A549 (cell line): Measurements from ENCODE around the gene PLBD2.

ENCODE experiments used
- CTCF ChIP-seq: fragments of >200 bp; sonication (Bioruptor Twin); formaldehyde crosslinking; IDR thresholded peaks from 3 replicates; pipeline ENCODE4 v1.5.1; 2016
- EP300 ChIP-seq, 2 experiments: fragments of >200 bp; sonication (Bioruptor Twin); formaldehyde crosslinking; IDR thresholded peaks; 2 replicates in 1 of 2; 3 replicates in 1 of 2; pipeline ENCODE4 v1.6.1; 2016 to 2017
- HOXA7 ChIP-seq: fragments of 250-450 bp; sonication (Bioruptor Pico); IDR thresholded peaks from 2 replicates; pipeline ENCODE4 v1.5.0; 2020; ENCODE audit warnings: mild to moderate bottlenecking, moderate library complexity
- JUNB ChIP-seq: fragments of >200 bp; sonication (Bioruptor Twin); formaldehyde crosslinking; IDR thresholded peaks from 2 replicates; pipeline ENCODE4 v1.6.1; 2016
- MAX ChIP-seq: IDR thresholded peaks from 2 replicates; pipeline ENCODE4 v1.6.1; 2012
- PBX3 ChIP-seq: IDR thresholded peaks from 2 replicates; pipeline ENCODE4 v1.6.1; 2012
- POLR2A ChIP-seq: IDR thresholded peaks from 2 replicates; pipeline ENCODE4 v1.6.1; 2012; ENCODE audit warnings: mild to moderate bottlenecking, low read length
- POLR2AphosphoS2 ChIP-seq: conservative IDR thresholded peaks from 2 replicates; pipeline ENCODE4 v1.6.1; 2012; ENCODE audit warnings: low read length, improper control_type of control experiment, inconsistent platforms
- RAD21 ChIP-seq, 2 experiments: fragments of >200 bp in 1 of 2; sonication (Bioruptor Twin) in 1 of 2; formaldehyde crosslinking in 1 of 2; IDR thresholded peaks in 1 of 2; conservative IDR thresholded peaks in 1 of 2; 2 replicates in 1 of 2; 3 replicates in 1 of 2; pipeline ENCODE4 v1.6.1; 2012 to 2018; ENCODE audit warnings: inconsistent platforms in 1 of 2
- TP53 ChIP-seq: fragments of 250-450 bp; sonication (Bioruptor Pico); IDR thresholded peaks from 2 replicates; pipeline ENCODE4 v1.5.0; 2021; ENCODE audit warnings: mild to moderate bottlenecking, moderate library complexity
- ZSCAN20 ChIP-seq: fragments of 250-450 bp; sonication (Bioruptor Pico); IDR thresholded peaks from 2 replicates; pipeline ENCODE4 v1.8.0; 2022; ENCODE audit warnings: mild to moderate bottlenecking, moderate library complexity

DNA sequence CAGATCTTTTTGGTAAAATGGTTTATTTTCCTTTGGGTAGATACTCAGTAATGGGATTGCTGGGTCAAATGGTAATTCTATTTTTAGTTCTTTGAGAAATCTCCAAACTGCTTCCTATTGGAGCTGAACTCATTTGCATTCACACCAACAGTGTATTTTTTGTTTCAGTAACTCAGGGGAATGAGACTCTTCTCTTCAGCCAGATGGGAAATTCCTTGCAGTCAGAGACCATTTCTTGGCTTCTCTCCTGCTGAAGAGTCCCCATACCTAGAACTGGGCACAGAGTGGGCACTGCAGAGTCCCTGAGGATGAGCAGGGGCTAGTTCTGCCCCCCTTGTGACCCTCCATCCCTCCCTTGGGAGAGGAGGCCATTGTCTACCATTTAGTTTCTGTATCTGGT lies 74.6 kb downstream of the PLBD2 start:
- no peak for TF ChIP-seq ZSCAN20 (CRISPR knock-in tag)
- TF ChIP-seq CTCF, result no peak
- TF ChIP-seq RAD21 (conservative IDR thresholded peaks at IDR 0.05 in 1 of 2, IDR thresholded peaks at IDR 0.05 in 1 of 2), result no peak
- no peak for TF ChIP-seq POLR2AphosphoS2
- no peak for TF ChIP-seq PBX3
- TF ChIP-seq JUNB, result no peak
- TF ChIP-seq TP53 (CRISPR knock-in tag), result no peak
- TF ChIP-seq POLR2A, result no peak
- no peak for TF ChIP-seq EP300 (IDR thresholded peaks at IDR 0.05)
- TF ChIP-seq HOXA7 (CRISPR knock-in tag), result no peak
- no peak for TF ChIP-seq MAX
